ENCODE measurements around the gene PFKM.
"Not testable (repeated sequence)": the region's sequence is repeated elsewhere in the genome, so short reads cannot be mapped to it uniquely, and the experiment has no call there.

The PFKM gene

DNA sequence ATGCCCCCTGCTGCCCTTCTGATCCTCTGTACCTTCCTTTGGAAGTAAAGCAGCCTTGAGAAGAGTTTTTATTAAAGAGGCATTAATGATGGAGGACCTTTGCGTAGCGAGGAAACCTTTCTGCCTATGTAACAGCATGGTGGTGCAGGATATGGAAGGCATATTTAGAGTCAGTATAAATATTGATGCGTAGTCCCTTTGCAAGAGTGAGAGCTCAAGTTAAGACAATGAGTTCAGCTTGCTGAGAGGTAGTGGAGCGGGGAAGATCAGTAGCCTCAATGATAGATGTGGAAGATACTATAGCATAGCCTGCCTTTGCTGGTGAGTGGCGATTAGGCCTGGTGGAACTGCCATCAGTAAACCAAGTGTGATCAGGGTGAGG, 7.9 kb upstream of the PFKM start:
- not testable (repeated sequence) for DNase-seq (ENCODE audit: low spot score)

DNA sequence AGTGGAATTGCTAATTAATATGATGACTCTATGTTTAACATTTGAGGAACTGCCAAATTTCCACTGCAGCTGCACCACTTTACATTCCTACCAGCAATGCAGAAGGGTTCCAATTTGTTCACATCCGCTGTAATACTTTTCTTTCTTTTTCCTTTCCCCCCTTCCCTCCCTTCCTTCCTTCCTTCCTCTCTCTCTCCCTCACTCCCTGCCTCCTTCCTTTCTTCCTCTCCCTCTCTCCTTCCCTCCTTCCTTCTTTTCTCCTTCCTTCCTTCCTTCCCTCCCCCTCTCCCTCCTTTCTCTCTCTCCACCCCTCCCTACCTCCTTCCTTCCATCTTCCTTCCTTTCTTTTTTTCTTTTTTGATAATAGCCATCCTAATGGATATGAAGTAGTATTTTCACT, 3.2 kb upstream of the PFKM start:
- no peak for DNase-seq (ENCODE audit: low spot score)

DNA sequence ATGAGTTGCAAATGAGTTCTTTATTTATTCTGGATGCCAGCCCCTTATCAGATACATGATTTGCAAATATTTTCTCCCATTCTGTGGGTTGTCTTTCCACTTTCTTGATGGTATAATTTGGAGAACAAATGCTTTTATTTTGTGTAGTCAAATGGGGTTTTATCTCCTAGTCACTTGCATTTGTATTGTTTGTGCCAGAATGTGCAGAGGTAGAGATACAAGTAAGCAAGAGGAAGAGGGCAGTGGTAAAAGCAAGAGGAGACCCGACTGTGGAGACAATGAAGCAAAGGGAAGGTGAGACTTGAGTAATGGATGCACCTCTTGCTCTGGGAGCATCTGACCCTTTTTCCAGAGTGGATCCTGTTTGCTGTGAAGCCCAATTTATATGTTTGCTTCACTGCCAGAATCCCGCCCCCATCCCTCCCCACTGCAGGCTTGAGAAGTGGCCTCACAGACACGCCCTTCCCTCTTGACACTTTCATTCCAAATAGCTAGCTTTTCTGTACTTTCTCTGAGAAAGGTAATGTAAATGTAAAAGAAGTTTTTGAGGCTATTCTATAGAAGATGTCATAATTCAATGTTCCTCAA, 786 bp upstream of the PFKM start:
- DNase-seq (ENCODE audit: low spot score) = no peak

DNA sequence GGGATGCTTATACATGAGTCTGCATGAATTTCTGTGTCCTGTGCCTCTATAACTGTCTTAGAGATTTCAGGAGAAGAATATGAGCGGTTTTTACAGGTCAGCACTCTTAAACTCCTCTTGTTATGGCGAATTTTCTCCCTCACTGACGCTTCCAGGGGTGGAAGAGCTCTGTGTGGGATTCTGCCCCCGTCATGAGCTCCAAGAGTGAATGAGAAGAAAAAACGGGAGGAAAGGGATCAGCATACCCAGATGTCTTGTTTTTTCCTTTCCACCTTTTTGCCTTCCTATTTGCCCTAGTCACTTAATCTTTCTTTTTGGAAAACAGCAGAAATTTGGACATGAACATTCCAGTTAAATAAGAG, 651 bp downstream of the PFKM start:
- DNase-seq (ENCODE audit: low spot score) = peak; percentile 17

DNA sequence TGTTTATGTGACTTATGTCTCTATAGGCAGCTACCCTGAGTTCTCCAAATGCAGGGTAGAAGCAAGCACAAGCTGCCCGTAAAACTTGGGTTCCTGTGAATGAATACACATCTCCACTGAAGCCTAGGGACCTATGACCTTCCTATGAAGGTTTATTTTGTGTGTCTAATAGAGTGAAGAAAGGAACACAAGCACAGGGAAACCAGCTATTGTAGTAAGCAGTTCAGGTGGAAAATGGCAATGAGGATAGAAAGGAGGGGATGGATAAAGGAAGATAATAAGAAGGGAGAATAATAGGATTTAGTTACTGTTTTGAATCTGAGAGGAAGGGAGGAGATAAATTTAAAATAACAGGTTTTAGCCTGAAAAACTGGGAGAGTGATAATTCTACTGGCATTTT, 2.4 kb downstream of the PFKM start:
- no peak for DNase-seq (ENCODE audit: low spot score)

DNA sequence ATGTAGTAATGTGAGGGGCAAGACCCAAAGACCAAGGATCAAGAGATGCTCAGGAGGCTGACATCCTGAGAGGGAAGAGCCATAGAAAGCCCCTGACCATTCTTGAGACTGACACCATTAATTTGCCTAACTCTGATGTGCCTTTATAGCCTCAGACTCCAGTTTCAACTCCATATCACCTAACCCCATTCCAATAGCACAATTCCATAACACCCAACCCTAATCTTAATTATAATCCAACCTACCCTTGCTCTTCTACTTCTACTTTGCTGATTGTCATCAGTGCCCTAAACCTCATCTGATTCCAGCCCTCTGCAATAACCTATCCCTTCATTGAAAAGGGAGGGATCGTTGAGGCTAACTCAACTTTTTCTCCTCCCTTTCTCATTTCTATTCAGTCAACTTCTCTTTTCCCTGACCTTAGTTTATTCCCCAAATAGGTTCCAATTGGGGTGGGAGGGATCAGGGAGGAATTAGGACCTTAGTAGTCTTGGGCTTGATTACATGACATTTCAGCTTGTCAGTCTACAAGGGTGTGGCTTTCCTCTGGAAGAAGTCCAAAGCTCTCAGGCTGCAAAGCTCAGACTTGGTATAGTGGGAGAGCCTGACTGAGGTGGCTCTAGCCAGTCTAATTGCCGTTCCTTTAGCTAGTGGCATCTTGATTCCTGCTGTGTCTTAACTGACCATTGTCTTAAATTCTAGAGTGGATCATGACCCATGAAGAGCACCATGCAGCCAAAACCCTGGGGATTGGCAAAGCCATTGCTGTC, 3.1 kb downstream of the PFKM start:
- no peak for DNase-seq (ENCODE audit: low spot score)

DNA sequence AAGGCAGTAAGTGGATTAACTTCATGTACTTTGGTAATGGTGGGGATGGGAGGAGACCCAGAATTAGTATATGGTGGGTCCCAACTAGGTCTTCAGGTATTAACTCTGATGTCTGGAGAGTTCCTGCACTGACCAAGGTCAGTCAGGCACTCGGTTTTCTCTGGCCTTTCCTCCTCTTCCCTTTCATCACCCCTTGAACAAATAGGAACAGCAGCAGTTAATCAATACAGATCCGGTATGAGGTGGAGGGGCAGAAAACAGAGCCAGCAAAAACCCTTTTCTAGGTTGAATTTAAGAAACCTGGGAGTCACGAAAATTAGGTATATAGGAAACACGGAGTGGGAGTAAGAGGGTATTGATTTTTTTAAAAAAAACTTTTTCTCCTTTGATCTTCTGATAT, 4.0 kb downstream of the PFKM start:
- DNase-seq (ENCODE audit: low spot score) = no peak

DNA sequence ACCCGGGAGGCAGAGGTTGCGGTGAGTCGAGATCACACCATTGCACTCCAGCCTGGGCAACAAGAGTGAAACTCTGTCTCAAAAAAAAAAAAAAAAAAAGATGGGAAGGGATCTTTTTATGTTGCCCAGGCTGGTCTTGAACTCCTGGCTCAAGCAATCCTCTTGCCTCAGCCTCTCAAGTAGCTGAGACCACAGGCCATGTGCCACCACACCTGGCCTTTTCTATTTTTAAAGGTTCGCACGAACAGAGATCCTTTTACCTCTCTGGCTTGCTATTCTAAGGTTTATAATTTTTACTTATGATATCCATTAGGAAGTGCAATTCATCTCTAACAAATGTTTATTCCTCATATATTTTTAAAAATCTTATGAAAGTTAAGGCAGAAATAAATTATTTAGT, 6.4 kb downstream of the PFKM start:
- DNase-seq (ENCODE audit: low spot score) = not testable (repeated sequence)

DNA sequence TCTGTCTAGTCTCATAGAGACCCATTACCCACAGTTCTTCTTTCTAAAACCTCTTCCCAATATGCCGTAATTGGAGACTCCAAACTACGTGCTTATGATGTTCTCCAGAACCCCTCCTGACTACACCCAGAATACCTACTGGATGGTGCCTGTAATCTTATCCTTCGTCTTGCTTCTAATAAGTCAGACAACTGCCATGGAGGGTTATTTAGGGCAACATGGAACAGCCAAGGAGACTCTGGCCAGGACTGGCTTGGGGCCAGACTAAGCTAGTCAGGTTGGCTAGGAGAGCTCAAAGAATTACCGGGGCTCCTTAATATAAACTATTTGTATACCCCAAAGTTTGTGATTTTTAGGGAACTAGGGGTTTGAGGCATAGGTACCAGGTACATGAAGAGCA, 6.8 kb downstream of the PFKM start:
- no peak for DNase-seq (ENCODE audit: low spot score)

DNA sequence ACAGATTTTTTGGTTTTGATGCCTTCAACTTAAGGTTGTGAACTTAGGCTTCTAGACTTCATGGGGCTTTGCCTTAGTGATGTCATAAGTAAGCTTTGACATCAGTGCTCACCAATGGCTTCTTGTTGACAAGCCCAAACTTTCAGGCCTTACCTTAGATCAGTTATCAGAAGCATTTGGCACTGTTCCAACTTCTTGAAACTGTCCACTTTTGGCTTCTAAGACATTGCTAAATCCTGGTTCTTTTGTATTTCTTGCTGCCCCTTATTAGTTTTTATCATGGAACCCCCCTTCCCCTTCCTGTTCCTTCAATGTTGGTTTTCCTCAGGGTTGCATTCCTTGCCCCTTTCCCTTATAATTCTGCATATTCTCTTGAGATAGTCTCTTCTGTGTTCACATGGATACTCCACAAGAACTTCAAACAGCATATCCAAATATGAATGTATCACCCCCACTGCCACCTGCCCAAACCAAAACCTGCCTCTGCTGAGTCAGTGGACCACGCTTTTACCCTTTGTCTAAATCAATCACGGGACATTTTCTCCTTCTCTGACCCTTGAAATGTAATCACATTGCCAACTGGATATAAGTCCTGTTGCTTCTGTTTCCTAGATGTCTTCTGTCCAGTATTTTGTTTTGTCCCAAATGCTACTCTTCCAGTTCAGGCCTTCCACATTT, 7.9 kb downstream of the PFKM start:
- DNase-seq (ENCODE audit: low spot score) = no peak

DNA sequence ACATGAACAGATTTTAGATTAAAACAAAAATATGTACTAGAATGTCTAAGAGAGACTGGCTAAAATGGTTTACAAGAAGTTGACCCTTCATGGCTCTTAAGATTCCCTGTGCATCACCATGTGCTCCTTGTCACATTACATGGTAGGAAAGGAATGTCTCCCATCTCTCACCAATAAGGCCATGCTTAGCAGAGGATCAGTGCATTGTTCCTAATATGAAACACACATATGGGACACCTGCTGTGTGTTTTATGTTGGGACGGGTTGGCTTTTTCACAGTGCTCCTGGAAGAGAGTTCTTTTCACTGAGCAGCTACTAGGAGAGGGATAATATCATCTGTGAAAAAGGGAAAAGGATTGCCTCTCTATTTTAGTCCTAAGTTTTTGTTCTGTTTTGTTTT, 9.6 kb downstream of the PFKM start:
- DNase-seq (ENCODE audit: low spot score) = no peak

DNA sequence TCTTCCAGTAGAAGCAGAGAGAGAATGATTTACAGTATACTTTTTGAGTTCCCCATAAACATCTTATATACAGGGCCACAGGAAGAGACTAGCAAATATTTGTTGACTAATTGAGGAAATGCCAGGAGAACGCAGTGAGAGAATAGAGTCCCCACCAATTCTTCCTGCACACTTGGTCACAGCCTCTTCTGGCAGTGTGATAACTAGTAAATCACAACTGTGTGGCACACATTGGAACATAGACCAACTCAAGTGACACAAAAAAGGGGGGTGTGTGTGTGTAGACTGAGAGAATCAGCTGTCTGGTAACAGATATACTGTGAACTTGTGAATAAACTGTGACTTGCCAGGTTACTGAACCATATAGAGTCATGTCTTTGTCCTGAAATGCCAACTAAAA, 10.2 kb downstream of the PFKM start:
- no peak for DNase-seq (ENCODE audit: low spot score)

DNA sequence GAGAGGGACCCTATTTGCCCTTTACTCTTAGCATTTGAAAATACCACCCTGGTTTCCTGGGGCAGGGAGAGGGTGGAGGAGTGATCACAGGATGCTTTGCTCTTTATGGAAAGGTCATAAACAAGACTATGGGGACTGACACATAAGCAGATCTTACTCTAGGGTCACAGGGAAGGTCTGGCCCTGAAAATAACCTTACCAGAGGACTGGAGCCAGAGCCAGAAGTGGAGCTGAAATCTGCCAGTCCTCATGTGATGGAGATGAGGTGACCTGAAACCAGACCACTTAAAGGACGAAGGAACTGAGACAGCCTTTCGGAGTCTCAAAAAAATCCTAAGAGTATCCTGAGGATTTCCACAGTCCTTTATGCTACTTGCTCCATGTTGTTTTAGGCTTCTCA, 12.4 kb downstream of the PFKM start:
- no peak for DNase-seq (ENCODE audit: low spot score)

DNA sequence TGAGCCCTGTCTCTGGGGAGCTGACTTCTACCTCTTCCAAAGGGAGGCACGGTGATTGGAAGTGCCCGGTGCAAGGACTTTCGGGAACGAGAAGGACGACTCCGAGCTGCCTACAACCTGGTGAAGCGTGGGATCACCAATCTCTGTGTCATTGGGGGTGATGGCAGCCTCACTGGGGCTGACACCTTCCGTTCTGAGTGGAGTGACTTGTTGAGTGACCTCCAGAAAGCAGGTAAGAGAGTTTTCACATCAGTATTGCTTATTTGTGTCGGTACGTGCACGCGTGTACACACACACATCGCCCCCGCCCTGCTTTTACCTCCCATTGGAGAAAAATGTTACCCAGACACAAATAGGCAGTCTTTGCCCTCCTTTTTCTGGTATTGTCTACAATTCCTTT, 13.7 kb downstream of the PFKM start:
- DNase-seq (ENCODE audit: low spot score) = no peak

DNA sequence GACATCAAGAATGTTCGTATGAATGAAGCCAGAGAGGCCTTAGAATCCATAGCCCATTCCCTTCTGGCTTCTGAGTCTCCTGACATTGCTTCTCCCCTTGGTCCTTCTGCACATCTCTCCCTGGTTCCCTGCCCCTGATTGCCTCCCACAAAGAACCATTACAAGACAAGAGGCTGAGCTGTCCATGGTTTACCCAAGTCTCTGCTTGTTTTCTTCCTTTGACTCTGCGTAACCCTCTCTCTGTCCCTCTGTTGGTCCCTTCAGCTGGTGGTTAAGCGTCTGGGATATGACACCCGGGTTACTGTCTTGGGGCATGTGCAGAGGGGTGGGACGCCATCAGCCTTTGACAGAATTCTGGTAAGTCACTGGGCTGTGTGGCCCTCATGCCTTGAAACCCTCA, 15.9 kb downstream of the PFKM start:
- DNase-seq (ENCODE audit: low spot score) = no peak

DNA sequence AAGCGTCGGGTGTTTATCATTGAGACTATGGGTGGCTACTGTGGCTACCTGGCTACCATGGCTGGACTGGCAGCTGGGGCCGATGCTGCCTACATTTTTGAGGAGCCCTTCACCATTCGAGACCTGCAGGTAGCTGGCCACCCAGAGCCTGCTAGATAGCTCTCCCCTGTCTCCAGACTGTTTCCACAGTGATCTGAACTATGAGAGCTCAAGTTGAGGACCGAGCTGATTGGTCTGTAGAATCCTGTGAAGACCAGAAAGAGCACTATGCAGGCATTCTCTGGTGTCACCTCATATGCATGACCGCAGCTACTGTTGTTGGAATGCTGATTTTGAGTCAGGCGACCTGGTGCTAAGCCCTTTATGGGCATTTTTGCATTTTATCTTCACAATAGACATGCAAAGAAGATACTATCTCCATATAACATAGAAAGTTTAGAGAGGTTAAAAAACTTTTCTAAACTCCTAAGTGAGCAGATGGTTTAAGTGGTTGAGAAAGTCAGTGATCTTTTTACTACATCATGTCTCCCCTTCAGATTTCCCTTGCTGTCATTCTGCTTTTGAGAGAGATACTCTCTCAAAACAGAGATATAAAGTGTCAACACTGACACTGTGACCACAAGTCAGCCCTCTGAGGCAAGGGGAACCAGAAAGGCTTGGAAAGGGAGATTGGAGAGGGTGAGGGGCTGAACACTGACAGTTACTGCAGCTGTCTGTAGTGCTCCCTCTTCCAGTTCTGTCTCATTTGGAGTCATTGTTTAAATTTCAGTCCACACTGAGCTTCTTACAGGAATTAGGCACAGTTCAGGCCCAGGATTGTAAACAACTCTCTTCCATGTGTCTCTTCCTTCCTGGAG, 23.9 kb downstream of the PFKM start:
- DNase-seq (ENCODE audit: low spot score) = no peak

DNA sequence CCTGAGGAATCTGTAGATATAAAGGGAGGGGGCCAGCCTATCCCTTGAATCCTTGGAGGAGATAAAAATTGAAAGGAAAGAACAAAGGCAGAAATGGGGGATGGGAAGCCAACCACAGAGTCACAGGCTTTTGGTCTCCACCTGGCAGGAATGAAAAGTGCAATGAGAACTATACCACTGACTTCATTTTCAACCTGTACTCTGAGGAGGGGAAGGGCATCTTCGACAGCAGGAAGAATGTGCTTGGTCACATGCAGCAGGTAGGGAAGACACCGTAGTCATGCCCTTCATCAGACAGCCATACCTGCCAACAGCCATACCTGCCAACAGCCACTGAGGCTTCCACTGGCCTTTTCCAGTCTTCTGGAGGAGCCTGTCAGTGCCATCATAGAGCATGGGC, 24.7 kb downstream of the PFKM start:
- no peak for DNase-seq (ENCODE audit: low spot score)

DNA sequence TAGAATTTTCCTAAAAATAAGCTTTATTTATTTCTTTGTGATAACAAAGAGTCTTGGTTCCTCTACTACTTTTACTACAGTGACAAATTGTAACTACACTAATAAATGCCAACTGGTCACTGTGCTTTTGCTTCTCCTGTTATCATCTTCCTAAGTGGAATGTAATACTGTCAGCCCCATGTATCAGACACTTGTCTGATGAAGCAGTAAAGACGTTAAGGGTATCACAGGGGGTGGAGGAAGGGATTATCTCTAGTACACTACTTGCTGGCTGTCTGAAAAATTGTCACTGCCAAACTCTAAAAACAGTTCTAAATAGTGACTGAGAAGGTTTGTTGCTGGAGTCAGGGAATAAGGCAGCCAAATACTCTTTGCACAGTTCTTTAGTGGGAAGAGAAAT, 26.8 kb downstream of the PFKM start:
- DNase-seq (ENCODE audit: low spot score) = no peak

DNA sequence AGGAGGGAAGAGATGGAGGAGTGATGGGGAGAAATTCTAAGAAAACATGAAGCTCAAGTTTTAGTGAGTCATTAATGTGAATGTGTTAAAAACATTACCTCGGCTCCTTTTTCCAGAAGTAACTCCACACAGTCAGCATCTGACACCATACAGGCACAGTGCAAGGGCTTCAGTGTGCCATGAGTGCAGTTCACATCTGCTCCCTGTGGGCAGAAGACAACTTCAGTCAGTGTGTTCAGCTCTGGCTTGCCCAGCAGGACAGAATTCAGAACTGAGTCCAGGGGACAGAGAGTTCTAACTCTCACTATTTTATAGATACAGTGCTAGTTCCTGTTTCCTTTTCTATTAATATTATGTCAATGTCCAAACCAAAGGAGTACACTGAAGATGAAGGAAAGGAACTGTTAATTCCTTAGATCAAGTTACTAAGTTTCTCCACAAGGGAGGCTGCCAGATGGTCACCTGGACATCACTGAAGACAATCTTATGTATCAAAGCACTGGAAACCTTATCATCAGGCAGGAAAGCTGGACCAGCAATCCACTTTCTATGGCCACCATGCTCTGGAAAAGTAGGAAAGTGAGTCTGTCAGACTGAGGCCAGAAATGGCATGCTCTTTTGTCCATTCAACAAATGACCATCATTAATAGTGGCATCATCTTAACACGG, 32.1 kb downstream of the PFKM start:
- DNase-seq (ENCODE audit: low spot score) = no peak

DNA sequence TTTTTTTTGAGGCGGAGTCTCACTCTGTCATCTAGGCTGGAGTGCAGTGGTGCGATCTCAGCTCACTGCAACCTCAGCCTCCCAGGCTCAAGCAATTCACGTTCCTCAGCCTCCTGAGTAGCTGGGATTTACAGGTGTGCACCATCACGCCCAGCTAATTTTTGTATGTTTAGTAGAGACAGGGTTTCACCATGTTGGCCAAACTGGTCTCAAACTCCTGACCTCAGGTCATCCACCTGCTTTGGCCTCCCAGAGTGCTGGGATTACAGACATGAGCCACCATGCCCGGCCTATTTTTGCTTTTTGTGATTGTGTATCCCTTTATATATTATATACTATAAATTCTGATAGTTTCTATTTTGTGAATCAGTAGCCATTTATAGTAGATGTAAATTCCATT, 36.6 kb downstream of the PFKM start:
- DNase-seq (ENCODE audit: low spot score) = not testable (repeated sequence)

DNA sequence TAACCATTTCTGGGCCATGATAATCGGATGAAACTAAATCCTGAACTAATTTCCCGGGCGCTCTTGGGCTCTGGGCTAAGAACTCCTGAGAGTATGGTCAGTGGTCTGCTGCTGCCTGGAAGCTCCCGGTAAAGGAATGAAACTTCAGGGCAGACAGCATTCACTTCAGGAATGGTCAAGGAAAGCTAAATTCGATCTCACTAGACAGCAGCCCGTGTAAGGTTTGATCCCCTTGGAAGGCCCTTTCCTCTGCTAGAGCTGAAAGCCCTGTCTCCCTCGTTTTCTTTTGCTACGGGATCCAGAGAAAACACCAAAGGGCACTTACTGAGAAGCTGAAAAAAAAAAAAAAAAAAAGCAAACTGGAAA, 37.5 kb downstream of the PFKM start:
- DNase-seq (ENCODE audit: low spot score) = no peak

All from pons (tissue), 1 donor.